ENCODE data around the gene RPEL1.
A peak's percentile ranks its signal among the peaks of the same experiment; 100 is the strongest.
"Not testable (repeated sequence)": the region's sequence is repeated elsewhere in the genome, so short reads cannot be mapped to it uniquely, and the experiment has no call there.

RPEL1 gene

DNA sequence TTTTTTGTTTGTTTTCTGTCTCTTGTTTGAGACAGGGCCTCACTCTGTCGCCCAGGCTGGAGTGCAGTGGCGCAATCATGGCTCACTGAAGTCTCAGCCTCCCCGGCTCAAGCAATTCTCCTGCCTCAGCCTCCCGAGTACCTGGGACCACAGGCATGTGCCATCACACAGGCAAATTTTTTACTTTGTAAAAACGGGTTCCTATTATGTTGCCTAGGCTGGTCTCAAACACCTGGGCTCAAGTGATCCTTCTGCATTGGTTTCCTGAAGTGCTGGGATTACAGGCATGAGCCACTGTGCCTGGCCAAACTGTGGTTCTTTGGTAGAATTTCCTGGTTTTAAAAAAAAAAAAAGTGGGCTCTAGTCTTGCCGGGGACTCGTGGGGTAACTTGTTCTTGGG is at the start of gene RPEL1:
Gene RPEL1 (plus strand): TSS at position 301 of the 400 bp plus-strand sequence. CDS start 110 bp downstream, outside the sequence.
- not testable (repeated sequence) for DNase-seq

DNA sequence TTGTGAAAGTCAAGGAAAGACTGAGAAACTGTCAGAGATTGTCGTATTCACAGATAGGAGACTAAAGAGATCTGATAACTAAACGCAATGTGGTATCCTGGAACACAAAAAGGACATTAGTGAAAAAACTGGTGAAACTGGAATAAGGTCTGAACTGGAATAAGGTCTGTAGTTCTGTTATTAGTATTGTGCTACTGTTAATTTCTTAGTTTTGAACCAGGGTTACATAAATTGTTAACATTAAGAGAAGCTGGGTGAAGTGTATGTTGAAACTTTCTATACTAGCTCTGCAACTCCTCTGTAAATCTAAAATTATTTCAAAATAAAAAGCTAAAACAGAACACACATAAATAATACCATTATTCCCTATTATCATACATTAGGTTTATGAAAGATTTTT is 49.2 kb upstream of the RPEL1 start:
- DNase-seq, result no peak

GRCh38 chr10:103197174-103197573 is 48.5 kb upstream of the RPEL1 start:
- DNase-seq, result no peak

DNA sequence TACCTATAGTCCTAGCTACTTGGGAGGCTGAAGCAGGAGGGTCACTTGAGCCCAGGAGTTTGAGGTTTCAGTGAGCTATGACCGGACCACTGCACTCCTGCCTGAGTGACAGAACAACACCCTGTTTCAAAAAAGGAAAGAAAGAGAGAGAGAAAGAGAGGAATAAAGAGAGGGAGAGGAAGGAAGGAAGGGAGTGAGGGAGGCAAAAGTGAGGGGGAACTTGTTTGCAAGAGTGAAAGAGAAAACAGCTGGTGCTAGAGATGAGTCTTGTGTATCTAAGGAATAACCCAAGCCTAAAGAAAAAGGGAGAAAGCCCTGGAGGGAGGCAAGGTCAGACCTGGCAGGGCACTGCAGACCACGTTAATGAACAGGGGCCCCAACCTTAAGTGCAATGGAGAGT is 47.8 kb upstream of the RPEL1 start:
- DNase-seq, result no peak

- no peak for DNase-seq
These were observed 47.0 kb upstream of the RPEL1 start for GRCh38 chr10:103198648-103199047.

- no peak for DNase-seq
These were observed 46.2 kb upstream of the RPEL1 start for GRCh38 chr10:103199488-103199887.

- DNase-seq, result no peak
These were observed 43.4 kb upstream of the RPEL1 start for GRCh38 chr10:103202319-103202718.

- DNase-seq, result no peak
These were observed 42.2 kb upstream of the RPEL1 start for GRCh38 chr10:103203466-103203865.

DNA sequence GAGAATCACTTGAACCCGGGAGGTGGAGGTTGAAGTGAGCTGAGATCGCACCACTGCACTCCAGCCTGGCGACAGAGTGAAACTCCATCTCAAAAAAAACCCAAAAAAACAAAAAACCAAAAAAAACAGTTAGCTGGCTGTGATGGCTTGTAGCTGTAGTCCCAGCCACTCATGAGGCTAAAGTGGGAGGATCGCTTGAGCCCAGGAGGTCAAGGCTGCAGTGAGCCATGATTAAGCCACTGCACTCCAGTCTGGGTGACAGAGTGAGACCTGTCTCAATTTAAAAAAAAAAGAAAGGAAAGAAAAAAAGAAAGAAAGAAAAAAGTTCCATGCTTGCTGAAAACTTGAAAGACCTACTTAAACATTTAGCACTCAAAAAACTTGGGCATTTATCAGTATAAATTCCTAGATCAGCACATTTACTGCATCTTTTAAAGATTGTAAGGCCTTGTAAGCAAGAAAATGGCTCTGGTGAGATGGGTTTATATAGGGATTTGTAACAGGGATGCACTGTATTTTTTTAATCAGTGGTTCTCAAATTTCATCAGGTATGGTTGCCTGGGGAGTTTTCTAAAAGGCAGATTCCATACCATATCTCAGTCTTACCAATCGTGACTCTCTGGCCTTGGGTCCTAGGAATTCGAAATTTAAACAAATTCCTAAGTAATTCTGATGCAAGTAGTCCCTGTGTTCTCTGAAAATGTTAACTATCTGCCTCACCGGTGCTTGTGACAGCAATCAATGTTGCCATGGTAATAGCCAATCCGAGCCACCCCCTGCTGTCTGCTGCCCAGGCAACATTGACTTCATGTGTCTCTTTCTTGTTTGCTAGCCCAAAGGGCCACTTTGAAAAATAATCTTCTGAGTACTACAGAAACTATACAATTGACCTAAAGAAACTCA is 41.1 kb upstream of the RPEL1 start:
- DNase-seq, result peak; percentile 68

DNA sequence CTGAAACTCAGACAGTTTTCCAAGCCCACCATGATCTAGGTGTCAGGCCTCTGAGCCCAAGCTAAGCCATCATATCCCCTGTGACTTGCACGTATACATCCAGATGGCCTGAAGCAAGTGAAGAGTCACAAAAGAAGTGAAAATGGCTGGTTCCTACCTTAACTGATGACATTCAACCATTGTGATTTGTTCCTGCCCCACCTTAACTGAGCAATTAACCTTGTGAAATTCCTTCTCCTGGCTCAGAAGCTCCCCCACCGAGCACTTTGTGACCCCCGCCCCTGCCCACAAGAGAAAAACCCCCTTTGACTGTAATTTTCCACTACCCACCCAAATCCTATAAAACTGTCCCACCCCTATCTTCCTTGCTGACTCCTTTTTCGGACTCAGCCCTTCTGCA is 40.3 kb upstream of the RPEL1 start:
- DNase-seq, result not testable (repeated sequence)

DNA sequence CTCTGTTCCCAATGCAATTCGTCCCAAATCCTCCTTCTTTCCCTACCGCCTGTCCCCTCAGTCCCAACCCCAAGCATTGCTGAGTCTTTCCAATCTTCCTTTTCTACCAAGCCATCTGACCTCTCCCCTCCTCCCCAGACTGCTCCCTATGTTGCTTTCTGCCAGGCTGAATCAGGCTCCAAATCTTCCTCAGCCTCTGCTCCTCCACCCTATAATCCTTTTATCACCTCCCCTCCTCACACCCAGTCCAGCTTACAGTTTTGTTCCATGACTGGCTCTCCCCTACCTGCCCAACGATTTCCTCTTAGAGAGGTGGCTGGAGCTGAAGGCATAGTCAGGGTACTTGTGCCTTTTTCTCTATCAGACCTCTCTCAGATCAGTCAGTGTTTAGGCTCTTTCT is 39.0 kb upstream of the RPEL1 start:
- not testable (repeated sequence) for DNase-seq

DNA sequence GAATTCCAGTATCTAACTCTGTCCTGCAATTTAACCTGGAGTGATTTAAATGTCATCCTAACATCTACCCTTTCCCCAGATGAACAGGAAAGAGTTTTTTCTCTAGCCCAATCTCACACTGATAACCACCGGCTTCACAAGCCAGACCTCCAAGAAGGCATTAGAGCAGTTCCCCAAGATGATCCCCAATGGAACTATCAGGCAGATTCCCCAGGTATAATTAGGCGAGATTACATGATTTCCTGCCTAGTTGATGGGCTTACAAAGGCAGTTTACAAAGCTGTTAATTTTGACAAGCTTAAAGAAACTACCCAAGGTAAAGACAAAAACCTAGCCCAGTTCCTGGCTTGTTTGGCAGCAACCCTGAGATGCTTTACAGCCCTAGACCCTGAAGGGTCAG is 38.5 kb upstream of the RPEL1 start:
- DNase-seq, result no peak

GRCh38 chr10:103207643-103208042 is 38.0 kb upstream of the RPEL1 start:
- not testable (repeated sequence) for DNase-seq

- DNase-seq, result not testable (repeated sequence)
These were observed 35.4 kb upstream of the RPEL1 start for GRCh38 chr10:103210262-103210661.

- no peak for DNase-seq
These were observed 30.1 kb upstream of the RPEL1 start for GRCh38 chr10:103215601-103216000.

DNA sequence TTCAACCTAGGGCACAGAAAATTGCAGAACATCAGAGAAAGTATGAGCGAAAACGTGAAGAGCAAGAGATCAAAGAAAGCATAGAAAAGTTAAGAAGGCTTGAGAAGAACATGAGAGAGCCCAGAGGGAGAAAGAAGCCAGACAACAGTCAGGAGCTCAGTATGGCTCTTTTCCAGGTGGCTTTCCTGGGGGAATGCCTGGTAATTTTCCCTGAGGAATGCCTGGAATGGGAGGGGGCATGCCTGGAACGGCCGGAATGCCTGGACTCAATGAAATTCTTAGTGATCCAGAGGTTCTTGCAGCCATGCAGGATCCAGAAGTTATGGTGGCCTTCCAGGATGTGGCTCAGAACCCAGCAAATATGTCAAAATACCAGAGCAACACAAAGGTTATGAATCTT is 29.3 kb upstream of the RPEL1 start:
- DNase-seq, result not testable (repeated sequence)

GRCh38 chr10:103224133-103224532 is 21.6 kb upstream of the RPEL1 start:
- DNase-seq, result no peak

DNA sequence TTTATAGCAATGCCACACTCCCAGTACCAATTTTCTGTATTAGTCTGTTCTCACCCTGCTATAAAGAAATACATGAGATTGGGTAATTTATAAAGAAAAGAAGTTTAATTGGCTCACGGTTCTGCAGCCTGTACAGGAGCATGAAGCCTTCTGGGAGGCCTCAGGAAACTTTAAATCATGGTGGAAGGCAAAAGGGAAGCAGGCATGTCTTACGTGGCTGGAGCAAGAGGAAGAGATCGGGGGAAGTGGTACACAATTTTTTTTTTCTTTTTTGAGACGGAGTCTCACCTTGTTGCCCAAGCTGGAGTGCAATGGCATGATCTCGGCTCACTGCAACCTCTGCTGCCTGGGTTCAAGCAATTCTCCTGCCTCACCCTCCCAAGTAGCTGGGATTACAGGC is 21.0 kb upstream of the RPEL1 start:
- DNase-seq, result not testable (repeated sequence)

DNA sequence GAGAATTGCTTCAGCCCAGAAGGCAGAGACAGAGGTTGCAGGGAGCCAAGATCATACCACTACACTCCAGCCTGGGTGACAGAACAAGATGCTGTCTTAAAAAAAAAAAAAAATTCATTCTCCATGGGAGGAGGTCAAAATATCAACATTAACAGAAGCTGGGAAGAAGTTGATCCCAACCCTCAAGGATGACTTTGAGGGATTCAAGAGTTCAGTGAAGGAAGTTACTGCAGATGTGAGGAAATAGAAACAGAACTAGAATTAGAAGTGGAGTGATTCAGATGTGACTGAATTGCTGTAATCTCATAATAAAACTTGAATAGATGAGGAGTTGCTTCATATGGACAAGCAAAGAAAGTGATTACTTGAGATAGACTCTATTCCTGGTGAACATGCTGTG is 19.7 kb upstream of the RPEL1 start:
- no peak for DNase-seq

- no peak for DNase-seq
These were observed 18.3 kb upstream of the RPEL1 start for GRCh38 chr10:103227416-103227815.

DNA sequence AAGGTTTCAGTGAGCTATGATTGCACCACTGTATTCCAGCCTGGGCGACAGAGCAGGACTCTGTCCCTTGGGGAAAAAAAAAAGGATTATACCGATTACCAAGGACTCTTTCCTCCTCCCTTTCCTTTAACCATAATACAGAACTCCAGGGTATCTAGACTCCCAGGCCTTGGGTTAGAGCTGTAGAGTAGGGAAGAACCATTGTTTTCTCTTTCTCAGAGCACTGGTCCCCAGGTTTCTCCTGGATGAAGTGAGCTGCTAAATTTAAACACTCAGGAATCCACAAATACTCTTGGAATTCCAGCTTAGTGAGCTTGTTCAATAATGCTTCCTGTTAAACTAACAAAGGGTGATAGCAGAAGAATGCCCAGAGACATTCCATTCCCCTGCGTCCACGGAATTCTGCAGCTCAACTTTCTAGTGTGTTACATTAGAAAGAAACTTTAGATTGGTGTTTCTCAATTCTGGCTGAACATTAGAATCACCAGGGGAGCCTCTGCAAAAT is 14.6 kb upstream of the RPEL1 start:
- peak; percentile 69 for DNase-seq

DNA sequence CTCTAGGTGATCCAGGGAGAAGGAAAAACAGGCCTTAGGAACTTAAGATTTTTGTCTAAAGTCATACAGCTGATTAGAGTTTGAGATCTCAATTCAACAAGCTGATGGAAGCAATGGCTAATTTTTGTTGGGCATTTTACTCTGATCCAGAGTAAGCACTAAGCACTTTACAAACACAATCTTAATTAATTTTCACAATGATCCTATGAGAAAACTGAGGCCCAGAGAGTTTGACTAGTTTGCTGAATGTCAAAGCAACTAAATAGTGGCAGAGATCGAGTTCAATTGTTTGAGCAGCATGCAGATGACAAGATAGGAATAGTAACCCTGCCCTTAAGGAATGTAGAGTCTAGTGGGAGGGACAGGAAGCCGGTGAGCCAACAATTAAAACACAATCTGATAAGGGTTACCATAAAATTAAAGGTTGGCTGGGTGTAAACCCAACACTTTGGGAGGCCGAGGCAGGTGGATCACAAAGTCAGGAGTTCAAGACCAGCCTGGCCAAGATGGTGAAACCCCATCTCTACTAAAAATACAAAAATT is 13.5 kb upstream of the RPEL1 start:
- DNase-seq, result no peak

- no peak for DNase-seq
These were observed 12.8 kb upstream of the RPEL1 start for GRCh38 chr10:103232772-103233488.

GRCh38 chr10:103235775-103236174 is 9.9 kb upstream of the RPEL1 start:
- no peak for DNase-seq
